Left lung (tissue), 10 donors: ENCODE data around the gene TKT. TPM values are rescaled to one million over a fixed set of nuclear protein-coding genes. Genes with fewer than 3 reads are reported as not detected.

Experiments
- ATAC-seq: fragments of 200-7000 bp; cut with Tn5 transposase; one replicate; pipeline ENCODE4 v1.9.1; 2020; ENCODE audit warnings: moderate library complexity
- DNase-seq, 4 donors: peaks; one replicate each; pipeline ENCODE4 v3.0.0-alpha.2; 2013 to 2020
- H3K27ac ChIP-seq, 2 donors: fragments of 200-600 bp; sonication (generic) in 1 of 2; one replicate each; pipeline versions ENCODE4 v1.5.0 to v1.8.0; 2020 to 2021
- H3K27me3 ChIP-seq, 2 donors: fragments of 200-600 bp; sonication (generic) in 1 of 2; one replicate each; pipeline versions ENCODE4 v1.5.0 to v1.8.0; 2020 to 2021
- H3K36me3 ChIP-seq, 2 donors: fragments of 200-600 bp; sonication (generic) in 1 of 2; one replicate each; pipeline versions ENCODE4 v1.5.0 to v1.8.0; 2020 to 2021
- H3K4me1 ChIP-seq, 2 donors: fragments of 200-600 bp; one replicate each; pipeline ENCODE4 v1.8.0; 2021
- H3K4me3 ChIP-seq, 2 donors: fragments of 200-600 bp; sonication (generic) in 1 of 2; one replicate each; pipeline versions ENCODE4 v1.5.0 to v1.8.0; 2020 to 2021; ENCODE audit warnings: mild to moderate bottlenecking in 1 of 2
- H3K9me3 ChIP-seq, 2 donors: fragments of 200-600 bp; sonication (generic) in 1 of 2; one replicate each; pipeline versions ENCODE4 v1.5.0 to v1.8.0; 2020 to 2021
- CTCF ChIP-seq, 2 donors: fragments of 200-600 bp; sonication (generic) in 1 of 2; IDR thresholded peaks; one replicate each; pipeline versions ENCODE4 v1.5.0 to v1.8.0; 2021; ENCODE audit warnings: antibody characterized with exemption in 2 of 2
- intact Hi-C, 2 donors: fragments of 100-400 bp; cut with DNase I; formaldehyde crosslinking; loops; one replicate each; pipeline versions ENCODE4 v1.11.2 to v1.14.2; 2022
- polyA plus RNA-seq, 6 donors: library from polyadenylated mRNA; unstranded; fragments of 120-200 nt; gene quantifications; one replicate each; pipeline ENCODE4 v1.2.1, GENCODE V29; 2013; ENCODE audit not compliant: insufficient read length in 6 of 6
- total RNA-seq, 2 donors: library from RNA; stranded (reverse); fragmentation: NEBNext Ultra II Directional; extraction: Animal tissue kit (Norgen Biotek cat#: 25700); gene quantifications; one replicate each; pipeline ENCODE4 v1.2.1, GENCODE V29; 2021
- donor health status: DM: no; HTN: yes; CAD: no.
- donor health status: DM: no; HTN: no; CAD: no.

TKT gene
- total and polyA plus RNA-seq, 8 donors: 210 to 594 (median 239) TPM

- Histone ChIP-seq H3K4me1 (peaks cover 0 to 5% of the 10 kb centered on the region in 2 donors), H3K27me3 (no peaks in the 10 kb centered on the region), H3K36me3 (peaks cover 3 to 62% of the 10 kb centered on the region in 2 donors), H3K9me3 (no peaks in the 10 kb centered on the region), H3K27ac (no peak overlapping the region), H3K4me3 (no peak overlapping the region)
- ATAC-seq (no peak), DNase-seq (no peak)
- no peak for TF ChIP-seq CTCF (IDR thresholded peaks at IDR 0.05)
- intact Hi-C loops: no loop called here
Observed at GRCh38 chr3:53223541-53223966, 32.3 kb downstream of the TKT start.

- TF ChIP-seq CTCF (IDR thresholded peaks at IDR 0.05): no peak
- H3K4me1 ChIP-seq: peaks cover 0 to 5% of the 10 kb centered on the region in 2 donors
- intact Hi-C loops: no loop called here
- DNase-seq (no peak), ATAC-seq (no peak)
- peaks cover 1 to 57% of the 10 kb centered on the region in 2 donors for H3K36me3 ChIP-seq
- no peak overlapping the region for H3K27ac ChIP-seq
- no peaks in the 10 kb centered on the region for H3K9me3 ChIP-seq
- no peak overlapping the region for H3K4me3 ChIP-seq
- H3K27me3 ChIP-seq: no peaks in the 10 kb centered on the region
Observed at GRCh38 chr3:53223025-53223424, 32.8 kb downstream of the TKT start.

- no peak for ATAC-seq
- H3K36me3 ChIP-seq: peaks cover 0 to 50% of the 10 kb centered on the region in 2 donors
- peaks cover 0 to 5% of the 10 kb centered on the region in 2 donors for H3K4me1 ChIP-seq
- no peak overlapping the region for H3K4me3 ChIP-seq
- TF ChIP-seq CTCF (IDR thresholded peaks at IDR 0.05): no peak
- intact Hi-C loops: no loop called here
- H3K27ac ChIP-seq: no peak overlapping the region
- no peaks in the 10 kb centered on the region for H3K27me3 ChIP-seq
- DNase-seq: no peak
- no peaks in the 10 kb centered on the region for H3K9me3 ChIP-seq
Observed at GRCh38 chr3:53222183-53222901, 33.5 kb downstream of the TKT start.

GRCh38 chr3:53221827-53222182, 34.0 kb downstream of the TKT start:
- peaks cover 0 to 45% of the 10 kb centered on the region in 2 donors for H3K36me3 ChIP-seq
- DNase-seq: no peak
- ATAC-seq: no peak
- H3K27me3 ChIP-seq: no peaks in the 10 kb centered on the region
- no peak overlapping the region for H3K27ac ChIP-seq
- no peaks in the 10 kb centered on the region for H3K9me3 ChIP-seq
- intact Hi-C loops: no loop called here
- peaks cover 0 to 5% of the 10 kb centered on the region in 2 donors for H3K4me1 ChIP-seq
- TF ChIP-seq CTCF (IDR thresholded peaks at IDR 0.05): no peak
- no peak overlapping the region for H3K4me3 ChIP-seq

GRCh38 chr3:53221345-53221744, 34.5 kb downstream of the TKT start:
- no peaks in the 10 kb centered on the region for H3K9me3 ChIP-seq
- H3K27me3 ChIP-seq: no peaks in the 10 kb centered on the region
- TF ChIP-seq CTCF (IDR thresholded peaks at IDR 0.05): no peak
- H3K36me3 ChIP-seq: peaks cover 0 to 40% of the 10 kb centered on the region in 2 donors
- no peak overlapping the region for H3K27ac ChIP-seq
- ATAC-seq (no peak), DNase-seq (no peak)
- peaks cover 0 to 5% of the 10 kb centered on the region in 2 donors for H3K4me1 ChIP-seq
- H3K4me3 ChIP-seq: no peak overlapping the region
- intact Hi-C loops: no loop called here
